ENCODE data around the gene ADA. TPM values are rescaled to one million over a fixed set of nuclear protein-coding genes. Genes with fewer than 3 reads are reported as not detected.

The ADA gene
- total RNA-seq, 1 donor from 2014 or later, result 25.3 TPM

GRCh38 chr20:44637042-44637441 lies 14.5 kb downstream of the ADA start:
- no peak for DNase-seq (ENCODE audit: extremely low spot score in 2 of 2)
- H3K36me3 ChIP-seq, result no peaks in the 10 kb centered on the region
- no peak overlapping the region for H3K4me3 ChIP-seq
- no peak overlapping the region for H3K27ac ChIP-seq
- peaks cover 13% of the 10 kb centered on the region for H3K4me1 ChIP-seq
- intact Hi-C loops (cut with DNase I), result no loop called here
- TF ChIP-seq POLR2AphosphoS5 (IDR thresholded peaks at IDR 0.05; ENCODE audit: insufficient read depth in 1 of 2, low read depth in 1 of 2) (no peak), POLR2A (IDR thresholded peaks at IDR 0.05) (no peak), CTCF (IDR thresholded peaks at IDR 0.05) (no peak)
- no peaks in the 10 kb centered on the region for H3K9me3 ChIP-seq
- H3K27me3 ChIP-seq, result no peaks in the 10 kb centered on the region

- TF ChIP-seq POLR2AphosphoS5 (IDR thresholded peaks at IDR 0.05; ENCODE audit: insufficient read depth in 1 of 2, low read depth in 1 of 2), result no peak
- no peak for TF ChIP-seq CTCF (IDR thresholded peaks at IDR 0.05)
- no peak for TF ChIP-seq POLR2A (IDR thresholded peaks at IDR 0.05)
- Histone ChIP-seq H3K27me3 (no peaks in the 10 kb centered on the region), H3K9me3 (no peaks in the 10 kb centered on the region), H3K4me1 (peaks cover 8% of the 10 kb centered on the region), H3K36me3 (no peaks in the 10 kb centered on the region), H3K27ac (no peak overlapping the region), H3K4me3 (no peak overlapping the region)
- intact Hi-C loops (cut with DNase I), result no loop called here
- no peak for DNase-seq (ENCODE audit: extremely low spot score in 2 of 2)
Observed at GRCh38 chr20:44635877-44636276, 15.6 kb downstream of the ADA start.

GRCh38 chr20:44633872-44634600 lies 17.5 kb downstream of the ADA start:
- intact Hi-C loops (cut with DNase I), result no loop called here

GRCh38 chr20:44633187-44633810 lies 18.2 kb downstream of the ADA start:
- TF ChIP-seq CTCF (IDR thresholded peaks at IDR 0.05) (no peak), POLR2A (IDR thresholded peaks at IDR 0.05) (no peak), POLR2AphosphoS5 (IDR thresholded peaks at IDR 0.05; ENCODE audit: insufficient read depth in 1 of 2, low read depth in 1 of 2) (no peak)
- H3K27me3 ChIP-seq, result no peaks in the 10 kb centered on the region
- no peak overlapping the region for H3K4me3 ChIP-seq
- no peak for DNase-seq (ENCODE audit: extremely low spot score in 2 of 2)
- intact Hi-C loops (cut with DNase I), result no loop called here
- no peaks in the 10 kb centered on the region for H3K36me3 ChIP-seq
- H3K4me1 ChIP-seq, result peaks cover 8% of the 10 kb centered on the region
- H3K9me3 ChIP-seq, result no peaks in the 10 kb centered on the region
- no peak overlapping the region for H3K27ac ChIP-seq

More at GRCh38 chr20:44633872-44634600, 17.5 kb downstream of the ADA start:
- H3K4me3 ChIP-seq, result no peak overlapping the region
- DNase-seq (ENCODE audit: extremely low spot score in 2 of 2), result no peak
- H3K4me1 ChIP-seq, result peaks cover 8% of the 10 kb centered on the region
- no peaks in the 10 kb centered on the region for H3K27me3 ChIP-seq
- no peak overlapping the region for H3K27ac ChIP-seq
- no peaks in the 10 kb centered on the region for H3K9me3 ChIP-seq
- no peaks in the 10 kb centered on the region for H3K36me3 ChIP-seq
- no peak for TF ChIP-seq POLR2AphosphoS5 (IDR thresholded peaks at IDR 0.05; ENCODE audit: insufficient read depth in 1 of 2, low read depth in 1 of 2)
- TF ChIP-seq POLR2A (IDR thresholded peaks at IDR 0.05), result no peak
- no peak for TF ChIP-seq CTCF (IDR thresholded peaks at IDR 0.05)
